Hepatocyte (in vitro differentiated cells): ENCODE data around the gene RAB3C. TPM values are rescaled to one million over a fixed set of nuclear protein-coding genes. Genes with fewer than 3 reads are reported as not detected.
A peak's percentile ranks its signal among the peaks of the same experiment; 100 is the strongest.

Experiments used
- DNase-seq: peaks from one replicate; pipeline ENCODE4 v3.0.0-alpha.2; 2016; ENCODE audit warnings: low spot score
- H2AFZ ChIP-seq: fragments of 200-600 bp; sonication (generic); 2 replicates; pipeline ENCODE4 v1.6.0; 2016; ENCODE audit warnings: antibody characterized with exemption, mild to moderate bottlenecking
- H3K27ac ChIP-seq: fragments of 200-600 bp; sonication (generic); 2 replicates; pipeline ENCODE4 v1.5.1; 2016; ENCODE audit warnings: mild to moderate bottlenecking
- H3K27me3 ChIP-seq: fragments of 200-600 bp; sonication (generic); 2 replicates; pipeline ENCODE4 v1.6.1; 2016
- H3K36me3 ChIP-seq: fragments of 200-600 bp; sonication (generic); replicated peaks from 2 replicates; pipeline ENCODE4 v1.5.1; 2016; ENCODE audit warnings: low read depth; ENCODE audit not compliant: insufficient read depth
- H3K4me1 ChIP-seq: fragments of 200-600 bp; sonication (generic); 2 replicates; pipeline ENCODE4 v1.5.1; 2016; ENCODE audit warnings: mild to moderate bottlenecking, moderate library complexity; ENCODE audit not compliant: insufficient read depth
- H3K4me2 ChIP-seq: fragments of 200-600 bp; sonication (generic); 2 replicates; pipeline ENCODE4 v1.6.0; 2016
- H3K4me3 ChIP-seq: fragments of 200-600 bp; sonication (generic); 2 replicates; pipeline ENCODE4 v1.5.1; 2016; ENCODE audit warnings: mild to moderate bottlenecking
- H3K79me2 ChIP-seq: fragments of 200-600 bp; sonication (generic); 2 replicates; pipeline ENCODE4 v1.6.0; 2017; ENCODE audit warnings: mild to moderate bottlenecking
- H3K9me2 ChIP-seq: fragments of 200-600 bp; sonication (generic); replicated peaks from 2 replicates; pipeline ENCODE4 v1.6.0; 2017; ENCODE audit warnings: mild to moderate bottlenecking; ENCODE audit not compliant: insufficient read depth
- H3K9me3 ChIP-seq: fragments of 200-600 bp; sonication (generic); 2 replicates; pipeline ENCODE4 v1.5.1; 2016; ENCODE audit warnings: low read depth, mild to moderate bottlenecking
- H4K20me1 ChIP-seq: fragments of 200-600 bp; sonication (generic); 2 replicates; pipeline ENCODE4 v1.6.0; 2016; ENCODE audit warnings: mild to moderate bottlenecking; ENCODE audit not compliant: insufficient read depth, poor library complexity, severe bottlenecking
- EZH2 ChIP-seq: fragments of 200-600 bp; sonication (generic); IDR thresholded peaks from 2 replicates; pipeline ENCODE4 v1.6.1; 2016; ENCODE audit warnings: antibody characterized with exemption, mild to moderate bottlenecking, borderline replicate concordance
- EZH2phosphoT487 ChIP-seq: fragments of 200-600 bp; sonication (generic); IDR thresholded peaks from one replicate; pipeline ENCODE4 v1.6.1; 2018; ENCODE audit warnings: antibody characterized with exemption, mild to moderate bottlenecking, low read depth, moderate library complexity; ENCODE audit not compliant: unreplicated experiment, severe bottlenecking
- WGBS: methylation state at CpG from one replicate; pipeline ENCODE4 v1.1.6; 2016; ENCODE audit warnings: low lambda C conversion rate; ENCODE audit errors: missing lambda C conversion rate; 5-methylcytosine and 5-hydroxymethylcytosine counted together
- polyA plus RNA-seq: library from polyadenylated mRNA; unstranded; fragments of >200 nt; fragmentation: Nextera tagmentation; extraction: Ambion mirVana; gene quantifications from 2 replicates; pipeline ENCODE4 v1.2.1, GENCODE V29; 2016
- total RNA-seq: library from RNA; depleted of rRNA; stranded (reverse); fragments of >200 nt; gene quantifications from 2 replicates; pipeline ENCODE4 v1.2.3, GENCODE V29; 2014
- TF ChIP-seq, protein P1 (sequence below): fragments of 200-600 bp; sonication (generic); IDR thresholded peaks from 2 replicates; pipeline ENCODE4 v1.5.1; 2016; ENCODE audit warnings: antibody characterized with exemption, mild to moderate bottlenecking; ENCODE audit not compliant: poor library complexity

Gene RAB3C
- total and polyA plus RNA-seq, 2 experiments from 2014 or later = 5.2 to 6.4 TPM

DNA sequence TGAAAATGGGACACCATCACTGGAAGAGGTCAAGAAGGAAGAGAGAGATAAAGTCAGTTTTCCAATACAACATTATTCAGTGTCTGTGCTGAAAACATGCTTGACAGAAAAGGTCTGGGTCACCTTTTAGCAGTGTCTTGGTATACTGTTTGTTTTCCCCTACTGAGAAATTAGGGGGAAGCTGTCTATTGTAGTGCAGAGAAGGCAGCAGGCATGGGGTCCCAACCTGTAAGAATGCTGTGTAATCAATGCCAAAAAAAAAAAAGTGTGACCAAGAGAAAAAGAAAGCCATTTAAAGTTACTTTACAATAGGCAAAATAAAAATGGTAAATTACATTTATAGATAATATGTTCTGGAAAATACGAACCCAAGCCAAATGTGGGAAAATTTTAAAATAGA lies 139.3 kb downstream of the RAB3C start:
- no peaks in the 10 kb centered on the region for H3K79me2 ChIP-seq
- TF ChIP-seq EZH2 = no peak
- TF ChIP-seq, protein P1, sequence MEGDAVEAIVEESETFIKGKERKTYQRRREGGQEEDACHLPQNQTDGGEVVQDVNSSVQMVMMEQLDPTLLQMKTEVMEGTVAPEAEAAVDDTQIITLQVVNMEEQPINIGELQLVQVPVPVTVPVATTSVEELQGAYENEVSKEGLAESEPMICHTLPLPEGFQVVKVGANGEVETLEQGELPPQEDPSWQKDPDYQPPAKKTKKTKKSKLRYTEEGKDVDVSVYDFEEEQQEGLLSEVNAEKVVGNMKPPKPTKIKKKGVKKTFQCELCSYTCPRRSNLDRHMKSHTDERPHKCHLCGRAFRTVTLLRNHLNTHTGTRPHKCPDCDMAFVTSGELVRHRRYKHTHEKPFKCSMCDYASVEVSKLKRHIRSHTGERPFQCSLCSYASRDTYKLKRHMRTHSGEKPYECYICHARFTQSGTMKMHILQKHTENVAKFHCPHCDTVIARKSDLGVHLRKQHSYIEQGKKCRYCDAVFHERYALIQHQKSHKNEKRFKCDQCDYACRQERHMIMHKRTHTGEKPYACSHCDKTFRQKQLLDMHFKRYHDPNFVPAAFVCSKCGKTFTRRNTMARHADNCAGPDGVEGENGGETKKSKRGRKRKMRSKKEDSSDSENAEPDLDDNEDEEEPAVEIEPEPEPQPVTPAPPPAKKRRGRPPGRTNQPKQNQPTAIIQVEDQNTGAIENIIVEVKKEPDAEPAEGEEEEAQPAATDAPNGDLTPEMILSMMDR = no peak
- no peak for TF ChIP-seq EZH2phosphoT487
- no peaks in the 10 kb centered on the region for H3K27me3 ChIP-seq
- H3K4me2 ChIP-seq = no peak overlapping the region
- H2AFZ ChIP-seq = no peak overlapping the region
- no peak for DNase-seq
- H4K20me1 ChIP-seq = no peaks in the 10 kb centered on the region
- H3K9me2 ChIP-seq = no peaks in the 10 kb centered on the region
- no peak overlapping the region for H3K4me3 ChIP-seq
- no peaks in the 10 kb centered on the region for H3K9me3 ChIP-seq
- no peaks in the 10 kb centered on the region for H3K36me3 ChIP-seq
- H3K4me1 ChIP-seq = no peaks in the 10 kb centered on the region
- H3K27ac ChIP-seq = no peak overlapping the region
- 80% methylated on average over 1 of the region's 1 CpG for WGBS

DNA sequence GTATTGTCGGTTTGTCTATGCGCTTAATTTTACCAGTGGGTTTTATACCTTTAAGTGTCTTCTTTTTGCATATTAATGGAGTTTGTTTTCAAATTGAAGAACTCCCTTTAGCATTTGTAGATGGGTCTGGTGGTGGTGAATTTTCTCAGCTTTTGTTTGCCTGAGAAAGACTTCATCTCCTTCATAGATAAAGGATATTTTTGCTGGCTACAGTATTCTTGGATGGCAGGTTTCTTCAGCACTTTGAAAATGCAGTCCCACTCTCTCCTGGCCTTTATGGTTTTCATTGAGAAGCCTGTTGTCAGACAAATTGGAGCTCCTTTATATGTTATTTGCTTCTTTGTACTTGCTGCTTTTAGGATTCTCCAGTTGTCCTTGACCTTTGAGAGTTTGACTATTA lies 142.1 kb downstream of the RAB3C start:
- H3K27ac ChIP-seq = no peak overlapping the region
- DNase-seq = no peak
- H3K9me2 ChIP-seq = no peaks in the 10 kb centered on the region
- H3K79me2 ChIP-seq = no peaks in the 10 kb centered on the region
- H3K4me1 ChIP-seq = no peaks in the 10 kb centered on the region
- H3K36me3 ChIP-seq = no peaks in the 10 kb centered on the region
- H3K9me3 ChIP-seq = no peaks in the 10 kb centered on the region
- H3K4me2 ChIP-seq = no peak overlapping the region
- no peaks in the 10 kb centered on the region for H3K27me3 ChIP-seq
- no peak overlapping the region for H2AFZ ChIP-seq
- no peak for TF ChIP-seq EZH2phosphoT487
- TF ChIP-seq, protein P1 = no peak
- TF ChIP-seq EZH2 = no peak
- no peak overlapping the region for H3K4me3 ChIP-seq
- WGBS = 95% methylated on average over 2 of the region's 2 CpGs
- H4K20me1 ChIP-seq = no peaks in the 10 kb centered on the region

DNA sequence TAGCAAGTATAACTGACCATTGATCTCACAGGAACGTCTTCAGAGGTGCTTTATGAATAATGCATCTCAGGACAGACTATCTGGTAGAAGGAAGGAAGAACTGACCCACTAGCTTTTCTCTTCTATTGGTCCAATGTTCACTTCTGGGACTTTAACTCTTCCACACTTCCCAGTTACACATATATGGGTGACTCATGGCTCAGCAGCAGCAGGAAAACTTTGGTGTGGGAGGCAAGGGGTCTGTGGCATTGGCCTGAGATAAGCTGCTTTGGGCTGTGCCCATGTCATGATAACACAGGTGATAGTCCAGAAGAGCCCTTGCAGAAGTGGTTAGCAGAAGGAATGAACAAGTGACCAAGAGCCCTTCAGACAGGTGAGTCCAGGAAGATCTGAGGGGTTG lies 148.8 kb downstream of the RAB3C start:
- Histone ChIP-seq H4K20me1 (no peaks in the 10 kb centered on the region), H3K9me3 (no peaks in the 10 kb centered on the region), H3K27ac (no peak overlapping the region), H2AFZ (no peak overlapping the region), H3K4me1 (no peaks in the 10 kb centered on the region), H3K4me2 (no peak overlapping the region), H3K4me3 (no peak overlapping the region), H3K79me2 (no peaks in the 10 kb centered on the region), H3K9me2 (no peaks in the 10 kb centered on the region), H3K36me3 (no peaks in the 10 kb centered on the region), H3K27me3 (no peaks in the 10 kb centered on the region)
- WGBS = 83% methylated on average over 1 of the region's 1 CpG
- TF ChIP-seq, protein P1 = no peak
- TF ChIP-seq EZH2phosphoT487 (no peak), EZH2 (no peak)
- peak; percentile 26 for DNase-seq

DNA sequence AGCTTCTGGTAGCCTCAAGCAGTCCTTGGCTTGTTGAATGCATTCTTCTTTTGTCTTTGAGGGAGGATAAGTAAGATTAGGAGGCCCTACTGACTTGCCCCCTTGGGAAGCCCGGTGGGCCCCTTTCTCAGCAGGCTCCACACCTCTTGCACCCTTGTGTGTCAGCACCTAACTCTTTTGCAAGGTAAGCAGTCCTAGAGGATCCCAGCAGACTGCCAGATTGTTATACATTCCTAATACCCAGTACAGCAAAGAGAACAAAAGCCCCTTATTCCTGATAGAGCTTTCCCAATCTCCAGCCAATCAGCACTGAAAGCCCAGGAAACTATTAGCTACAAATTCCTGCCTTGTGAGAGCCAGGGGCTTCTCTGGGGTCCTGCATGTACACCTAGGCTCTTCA lies 152.8 kb downstream of the RAB3C start:
- Histone ChIP-seq H3K79me2 (no peaks in the 10 kb centered on the region), H3K27me3 (no peaks in the 10 kb centered on the region), H3K4me3 (no peak overlapping the region), H3K4me2 (no peak overlapping the region), H4K20me1 (no peaks in the 10 kb centered on the region), H3K36me3 (no peaks in the 10 kb centered on the region), H3K27ac (no peak overlapping the region), H3K9me3 (no peaks in the 10 kb centered on the region), H3K4me1 (peaks cover 6% of the 10 kb centered on the region), H2AFZ (no peak overlapping the region), H3K9me2 (no peaks in the 10 kb centered on the region)
- 75% methylated on average over 1 of the region's 1 CpG for WGBS
- no peak for DNase-seq
- no peak for TF ChIP-seq EZH2phosphoT487
- TF ChIP-seq, protein P1 = no peak
- no peak for TF ChIP-seq EZH2
